ENCODE results near the gene ARHGAP15. TPM values are rescaled to one million over a fixed set of nuclear protein-coding genes. Genes with fewer than 3 reads are reported as not detected.

ARHGAP15 gene
- total RNA-seq, 1 donor from 2014 or later: 5.4 TPM

GRCh38 chr2:143604566-143604959, 475.3 kb downstream of the ARHGAP15 start:
- ATAC-seq (ENCODE audit: poor library complexity): no peak
- DNase-seq: no peak
- intact Hi-C loops (cut with DNase I): no loop called here

- no peak for ATAC-seq (ENCODE audit: poor library complexity)
- no peak for DNase-seq
- intact Hi-C loops (cut with DNase I): no loop called here
Observed at GRCh38 chr2:143607231-143608062, 478.2 kb downstream of the ARHGAP15 start.

- ATAC-seq (ENCODE audit: poor library complexity): no peak
- intact Hi-C loops (cut with DNase I): no loop called here
- DNase-seq: no peak
Observed at GRCh38 chr2:143608063-143608423, 478.8 kb downstream of the ARHGAP15 start.

GRCh38 chr2:143608758-143609157, 479.5 kb downstream of the ARHGAP15 start:
- no peak for ATAC-seq (ENCODE audit: poor library complexity)
- no peak for DNase-seq
- intact Hi-C loops (cut with DNase I): no loop called here

GRCh38 chr2:143611336-143611735, 482.1 kb downstream of the ARHGAP15 start:
- intact Hi-C loops (cut with DNase I): no loop called here
- no peak for ATAC-seq (ENCODE audit: poor library complexity)

GRCh38 chr2:143615562-143615961, 486.3 kb downstream of the ARHGAP15 start:
- intact Hi-C loops (cut with DNase I): no loop called here
- DNase-seq: no peak
- ATAC-seq (ENCODE audit: poor library complexity): no peak

More at GRCh38 chr2:143611336-143611735, 482.1 kb downstream of the ARHGAP15 start:
- DNase-seq: no peak

GRCh38 chr2:143616452-143616851, 487.2 kb downstream of the ARHGAP15 start:
- intact Hi-C loops (cut with DNase I): no loop called here
- DNase-seq (no peak), ATAC-seq (ENCODE audit: poor library complexity) (no peak)

- no peak for ATAC-seq (ENCODE audit: poor library complexity)
- no peak for DNase-seq
Observed at GRCh38 chr2:143617803-143618415, 488.7 kb downstream of the ARHGAP15 start.

GRCh38 chr2:143622106-143622505, 492.9 kb downstream of the ARHGAP15 start:
- intact Hi-C loops (cut with DNase I): no loop called here
- no peak for ATAC-seq (ENCODE audit: poor library complexity)
- DNase-seq: no peak

More at GRCh38 chr2:143617803-143618415, 488.7 kb downstream of the ARHGAP15 start:
- intact Hi-C loops (cut with DNase I): no loop called here

GRCh38 chr2:143623231-143623908, 494.2 kb downstream of the ARHGAP15 start:
- intact Hi-C loops (cut with DNase I): no loop called here
- ATAC-seq (ENCODE audit: poor library complexity) (no peak), DNase-seq (no peak)

GRCh38 chr2:143623909-143624260, 494.7 kb downstream of the ARHGAP15 start:
- no peak for ATAC-seq (ENCODE audit: poor library complexity)
- DNase-seq: no peak
- intact Hi-C loops (cut with DNase I): no loop called here

- ATAC-seq (ENCODE audit: poor library complexity) (no peak), DNase-seq (no peak)
- intact Hi-C loops (cut with DNase I): no loop called here
Observed at GRCh38 chr2:143629340-143629739, 500.1 kb downstream of the ARHGAP15 start.

GRCh38 chr2:143632751-143633374, 503.6 kb downstream of the ARHGAP15 start:
- intact Hi-C loops (cut with DNase I): no loop called here
- DNase-seq: no peak
- ATAC-seq (ENCODE audit: poor library complexity): no peak

GRCh38 chr2:143633419-143633818, 504.2 kb downstream of the ARHGAP15 start:
- no peak for DNase-seq
- intact Hi-C loops (cut with DNase I): no loop called here
- no peak for ATAC-seq (ENCODE audit: poor library complexity)

GRCh38 chr2:143635302-143635701, 506.1 kb downstream of the ARHGAP15 start:
- ATAC-seq (ENCODE audit: poor library complexity): no peak
- intact Hi-C loops (cut with DNase I): no loop called here

GRCh38 chr2:143635936-143636335, 506.7 kb downstream of the ARHGAP15 start:
- ATAC-seq (ENCODE audit: poor library complexity) (no peak), DNase-seq (no peak)
- intact Hi-C loops (cut with DNase I): no loop called here

More at GRCh38 chr2:143635302-143635701, 506.1 kb downstream of the ARHGAP15 start:
- DNase-seq: no peak

- DNase-seq: no peak
- no peak for ATAC-seq (ENCODE audit: poor library complexity)
- intact Hi-C loops (cut with DNase I): no loop called here
Observed at GRCh38 chr2:143640826-143641225, 511.6 kb downstream of the ARHGAP15 start.

GRCh38 chr2:143645921-143646645, 516.9 kb downstream of the ARHGAP15 start:
- ATAC-seq (ENCODE audit: poor library complexity): no peak
- no peak for DNase-seq
- intact Hi-C loops (cut with DNase I): no loop called here

Data from Right ventricle myocardium superior (tissue), 1 donor.